Dendritic cell treated with granulocyte-macrophage colony-stimulating factor and Interleukin-4, amounts not matched to agents 40 ng/mL and 50 ng/mL, for 4 days (primary cell): ENCODE results near the gene ASCC1.

Source experiments
- H3K27ac Mint-ChIP-seq: one replicate; pipeline ENCODE4 v1.8.0; 2022; ENCODE audit warnings: mild to moderate bottlenecking, mixed read lengths
- H3K27me3 Mint-ChIP-seq: one replicate; pipeline ENCODE4 v1.8.0; 2022; ENCODE audit warnings: mild to moderate bottlenecking, mixed read lengths
- H3K36me3 Mint-ChIP-seq: one replicate; pipeline ENCODE4 v1.8.0; 2022; ENCODE audit warnings: low read depth, mixed read lengths
- H3K4me1 Mint-ChIP-seq: one replicate; pipeline ENCODE4 v1.8.0; 2022; ENCODE audit warnings: low read depth, mixed read lengths
- H3K4me3 Mint-ChIP-seq: one replicate; pipeline ENCODE4 v1.8.0; 2022; ENCODE audit warnings: mild to moderate bottlenecking, moderate library complexity, mixed read lengths
- H3K9me3 Mint-ChIP-seq: one replicate; pipeline ENCODE4 v1.8.0; 2022; ENCODE audit warnings: mixed read lengths
- intact Hi-C: fragments of 100-400 bp; cut with micrococcal nuclease; formaldehyde crosslinking; loops from one replicate; pipeline ENCODE4 v1.15.0; 2022

The ASCC1 gene

DNA sequence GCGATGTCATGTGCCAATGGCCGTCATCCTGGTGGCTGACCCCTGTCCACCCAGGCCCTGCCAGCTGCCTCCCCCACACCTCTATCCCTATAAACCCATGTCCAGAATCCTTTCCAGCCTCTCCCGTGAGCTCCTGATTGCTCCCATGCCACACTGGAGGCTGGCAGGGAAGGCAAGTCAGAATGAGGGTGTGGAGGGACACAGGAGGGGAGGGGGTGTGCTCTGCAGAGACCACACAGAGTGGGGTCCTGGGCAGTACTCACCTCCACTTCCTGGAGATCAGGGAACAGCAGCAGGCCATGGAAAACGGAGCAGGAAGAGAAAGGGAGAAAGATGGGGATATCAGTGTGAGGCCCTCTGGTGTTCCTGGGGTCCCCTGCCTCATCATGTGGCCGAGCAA is 143.4 kb downstream of the ASCC1 start:
- Mint-ChIP-seq H3K4me1 (no peaks in the 10 kb centered on the region), H3K9me3 (no peaks in the 10 kb centered on the region), H3K27me3 (peaks cover 18% of the 10 kb centered on the region), H3K36me3 (no peaks in the 10 kb centered on the region), H3K27ac (no peak overlapping the region), H3K4me3 (no peak overlapping the region)
- intact Hi-C loops: no loop called here

DNA sequence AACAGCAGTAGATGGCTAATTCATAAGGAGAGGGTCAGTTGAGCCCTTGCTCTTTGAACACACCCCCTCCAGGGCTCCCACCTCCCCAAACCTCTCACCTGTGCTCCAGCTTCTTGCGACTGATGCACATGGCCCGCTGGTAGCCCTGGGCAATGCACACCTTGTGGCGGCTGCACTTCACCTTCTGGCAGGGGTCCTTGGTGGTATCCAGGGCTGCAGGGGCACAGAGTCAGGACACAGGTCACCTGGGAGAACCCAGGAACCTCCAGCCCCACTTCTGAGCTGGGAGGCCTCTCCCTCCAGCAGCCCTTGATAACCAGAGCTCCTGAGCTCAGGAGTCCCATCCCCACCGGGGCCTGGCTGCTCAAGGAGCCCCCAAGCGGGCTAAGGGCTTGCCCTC is 144.0 kb downstream of the ASCC1 start:
- Mint-ChIP-seq H3K9me3 (no peaks in the 10 kb centered on the region), H3K4me3 (no peak overlapping the region), H3K27ac (no peak overlapping the region), H3K4me1 (no peaks in the 10 kb centered on the region), H3K36me3 (no peaks in the 10 kb centered on the region), H3K27me3 (peaks cover 18% of the 10 kb centered on the region)
- intact Hi-C loops: no loop called here

DNA sequence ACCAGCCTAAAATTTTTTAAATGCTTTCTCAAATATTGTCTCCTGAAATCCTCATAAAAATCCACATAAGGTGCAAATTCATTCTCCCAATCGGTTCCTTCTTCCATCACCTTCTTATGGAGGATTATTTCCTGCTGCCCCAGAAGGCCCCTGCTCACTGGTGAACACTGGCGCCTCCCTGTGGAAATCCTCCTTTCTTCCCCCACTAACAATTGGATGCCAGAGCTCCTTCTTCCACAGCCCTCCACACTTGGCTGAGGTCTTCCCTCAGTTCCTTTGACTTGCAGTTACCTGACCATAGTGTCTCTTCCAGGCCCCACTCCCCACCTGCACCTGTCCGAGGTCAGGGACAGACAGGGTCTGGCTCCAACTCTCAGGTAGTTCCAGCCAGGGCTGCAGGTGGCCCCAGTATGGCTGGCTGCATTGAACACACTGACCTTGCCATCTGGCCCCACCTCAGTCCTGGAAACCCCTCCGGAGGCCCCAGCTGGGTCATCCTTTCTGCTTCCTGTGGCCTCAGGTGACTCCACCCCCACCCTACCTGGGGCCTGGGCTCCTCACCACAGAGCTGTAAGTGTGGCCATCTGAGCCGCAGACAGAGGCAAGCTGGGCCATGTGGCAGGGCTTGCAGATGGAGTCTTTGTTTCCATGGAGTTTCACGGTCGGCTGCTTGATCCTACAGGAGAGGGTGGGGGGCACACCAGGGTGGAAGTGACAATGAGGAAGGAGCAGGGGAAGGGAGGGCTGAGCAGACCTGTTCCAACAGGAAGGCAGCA is 146.1 kb downstream of the ASCC1 start:
- H3K4me1 Mint-ChIP-seq: no peaks in the 10 kb centered on the region
- H3K27me3 Mint-ChIP-seq: peaks cover 13% of the 10 kb centered on the region
- H3K36me3 Mint-ChIP-seq: no peaks in the 10 kb centered on the region
- H3K4me3 Mint-ChIP-seq: no peak overlapping the region
- intact Hi-C loops: no loop called here
- no peak overlapping the region for H3K27ac Mint-ChIP-seq
- H3K9me3 Mint-ChIP-seq: no peaks in the 10 kb centered on the region

DNA sequence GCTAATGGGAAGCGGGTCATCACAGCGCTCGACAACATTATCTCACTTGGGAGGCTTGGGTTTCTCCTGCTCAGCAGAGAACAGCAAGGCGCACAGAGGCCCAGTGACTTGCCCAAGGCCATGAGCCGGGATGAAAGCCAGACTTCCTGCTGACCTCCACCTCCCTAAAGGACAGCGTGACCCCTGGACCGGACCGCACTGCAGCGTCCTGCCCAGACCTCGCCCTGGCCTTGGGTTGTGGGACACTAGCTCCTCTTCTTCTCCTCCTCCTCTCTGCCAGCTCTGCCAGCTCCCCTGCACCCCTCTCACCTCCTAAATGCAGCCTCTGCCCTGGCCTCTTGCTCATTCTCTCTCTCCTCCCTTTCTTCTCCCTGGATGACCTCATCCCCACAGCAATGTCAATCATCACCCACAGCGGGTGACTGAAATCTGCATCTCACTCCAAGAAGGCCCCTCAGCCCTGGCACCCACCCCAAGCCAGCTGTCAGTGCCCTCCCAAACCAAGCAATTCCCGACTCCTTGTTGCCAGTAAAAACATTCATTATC is 147.1 kb downstream of the ASCC1 start:
- no peaks in the 10 kb centered on the region for H3K36me3 Mint-ChIP-seq
- peaks cover 9% of the 10 kb centered on the region for H3K27me3 Mint-ChIP-seq
- no peaks in the 10 kb centered on the region for H3K9me3 Mint-ChIP-seq

DNA sequence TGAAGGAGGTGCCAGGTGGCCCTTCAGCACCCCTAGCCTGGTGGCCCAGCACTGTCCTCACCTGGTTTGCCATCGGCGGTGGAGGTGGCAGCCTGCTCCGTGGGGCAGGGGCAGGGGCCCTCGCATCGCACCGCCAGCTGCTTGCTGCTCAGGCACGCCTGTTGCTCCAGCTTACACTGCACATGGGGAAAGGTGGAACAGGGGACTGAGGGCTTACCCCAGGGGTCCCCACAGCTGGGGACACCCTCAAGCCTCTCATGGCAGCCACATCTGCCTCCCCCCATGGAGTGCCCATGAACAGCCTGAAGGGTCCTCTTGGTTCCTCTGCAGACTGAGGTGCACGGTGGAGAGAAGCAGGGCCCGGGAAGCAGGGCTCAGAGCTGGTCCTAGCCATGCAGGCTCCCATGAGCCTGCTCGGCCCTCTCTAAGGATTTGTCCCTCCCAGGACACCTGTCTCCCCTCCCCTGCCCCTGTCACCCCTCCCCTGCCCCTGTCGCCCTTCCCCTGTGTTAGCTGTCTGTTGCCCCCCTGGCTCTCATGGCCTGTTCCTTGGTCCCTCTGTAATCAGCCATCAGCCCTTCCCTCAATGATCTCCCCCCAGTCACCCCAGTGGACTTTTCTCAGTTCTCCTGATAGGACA is 147.8 kb downstream of the ASCC1 start:
- Mint-ChIP-seq H3K27ac (no peak overlapping the region), H3K4me1 (no peaks in the 10 kb centered on the region), H3K36me3 (no peaks in the 10 kb centered on the region), H3K27me3 (peaks cover 4% of the 10 kb centered on the region), H3K4me3 (no peak overlapping the region), H3K9me3 (no peaks in the 10 kb centered on the region)
- intact Hi-C loops: no loop called here

More for the DNA sequence above, 147.1 kb downstream of the ASCC1 start:
- intact Hi-C loops: no loop called here
- Mint-ChIP-seq H3K4me1 (no peaks in the 10 kb centered on the region), H3K4me3 (no peak overlapping the region), H3K27ac (no peak overlapping the region)

DNA sequence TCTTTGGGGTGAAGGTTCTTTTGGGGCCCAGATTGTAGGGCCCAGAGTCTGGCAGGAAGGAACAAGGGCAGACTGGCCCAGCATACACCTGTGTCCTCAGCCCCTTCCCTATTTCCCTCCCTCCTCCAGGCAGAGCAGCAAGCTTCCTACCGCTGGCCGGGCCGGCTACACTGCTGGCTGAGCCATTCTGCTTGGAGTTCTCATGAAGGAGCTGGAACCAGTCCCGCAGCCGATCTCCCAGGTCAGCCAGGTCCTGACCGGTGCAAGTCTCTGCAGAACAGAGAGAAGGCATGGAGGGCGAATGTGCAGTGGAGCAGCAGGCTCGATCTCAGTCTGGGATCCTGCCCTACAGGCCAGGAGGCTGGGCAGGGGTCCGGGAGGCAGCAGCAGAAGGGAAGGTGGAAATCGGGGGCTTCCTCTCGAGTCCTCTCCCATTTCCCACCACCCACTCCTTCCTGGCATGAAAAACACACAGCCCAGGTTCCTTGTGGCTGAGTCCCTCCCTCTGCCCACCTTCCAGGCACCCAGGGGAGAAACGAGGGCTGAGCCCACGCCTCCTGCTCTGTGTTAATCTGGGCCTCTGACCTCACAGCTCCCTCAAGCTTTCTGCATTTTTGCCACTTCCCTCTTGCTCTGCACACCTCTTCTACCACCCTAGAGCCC is 148.5 kb downstream of the ASCC1 start:
- no peaks in the 10 kb centered on the region for H3K9me3 Mint-ChIP-seq
- no peaks in the 10 kb centered on the region for H3K36me3 Mint-ChIP-seq
- H3K4me1 Mint-ChIP-seq: no peaks in the 10 kb centered on the region
- H3K27me3 Mint-ChIP-seq: peaks cover 2% of the 10 kb centered on the region
- H3K27ac Mint-ChIP-seq: no peak overlapping the region
- no peak overlapping the region for H3K4me3 Mint-ChIP-seq
- intact Hi-C loops: no loop called here

DNA sequence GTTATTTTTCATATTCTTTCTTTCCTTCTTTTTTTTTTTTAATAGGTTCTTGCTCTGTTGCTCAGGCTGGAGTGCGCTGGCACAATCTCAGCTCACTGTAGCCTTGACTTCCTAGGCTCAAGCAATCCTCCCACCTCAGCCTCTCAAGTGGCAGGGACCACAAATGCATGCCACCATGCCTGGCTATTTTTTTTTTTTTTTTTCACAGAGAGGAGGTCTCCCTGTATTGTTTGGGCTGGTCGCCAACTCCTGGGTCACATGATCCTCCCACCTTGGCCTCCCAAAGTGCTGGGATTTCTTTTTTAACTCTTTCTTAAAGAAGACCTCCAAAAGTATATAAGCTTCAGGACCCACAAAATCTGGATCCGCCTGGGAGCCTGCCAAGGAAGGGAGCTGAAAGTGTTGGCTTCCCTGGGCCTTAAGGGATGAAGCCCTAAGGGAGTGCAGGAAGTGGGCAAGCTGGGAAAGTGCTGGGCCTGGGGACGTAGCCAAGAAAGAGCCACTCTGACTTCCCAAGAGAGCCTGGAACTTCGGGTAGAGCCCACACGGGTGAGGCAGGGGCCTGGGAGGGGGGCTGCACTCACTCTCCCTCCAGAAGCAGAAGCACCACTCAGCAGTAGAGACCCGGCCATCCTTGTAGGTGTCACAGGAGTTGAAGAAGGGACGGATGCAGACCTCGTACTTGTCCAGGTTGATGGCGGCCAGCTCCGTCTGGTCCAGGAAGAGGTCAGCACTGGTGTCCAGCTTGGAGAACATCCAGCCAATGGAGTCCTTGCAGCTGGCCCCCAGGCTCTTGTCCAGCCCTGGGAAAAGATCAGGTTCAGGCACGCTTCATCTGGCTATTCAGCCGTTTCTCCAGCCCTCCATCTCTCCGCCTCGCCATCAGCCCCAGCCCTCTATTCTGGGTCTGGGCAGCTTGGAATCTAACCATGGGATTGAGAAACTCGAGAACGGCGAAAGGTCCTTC is 149.5 kb downstream of the ASCC1 start:
- Mint-ChIP-seq H3K27me3 (peaks cover 3% of the 10 kb centered on the region), H3K36me3 (no peaks in the 10 kb centered on the region), H3K4me1 (no peaks in the 10 kb centered on the region), H3K4me3 (no peak overlapping the region), H3K9me3 (no peaks in the 10 kb centered on the region), H3K27ac (no peak overlapping the region)
- intact Hi-C loops: no loop called here

DNA sequence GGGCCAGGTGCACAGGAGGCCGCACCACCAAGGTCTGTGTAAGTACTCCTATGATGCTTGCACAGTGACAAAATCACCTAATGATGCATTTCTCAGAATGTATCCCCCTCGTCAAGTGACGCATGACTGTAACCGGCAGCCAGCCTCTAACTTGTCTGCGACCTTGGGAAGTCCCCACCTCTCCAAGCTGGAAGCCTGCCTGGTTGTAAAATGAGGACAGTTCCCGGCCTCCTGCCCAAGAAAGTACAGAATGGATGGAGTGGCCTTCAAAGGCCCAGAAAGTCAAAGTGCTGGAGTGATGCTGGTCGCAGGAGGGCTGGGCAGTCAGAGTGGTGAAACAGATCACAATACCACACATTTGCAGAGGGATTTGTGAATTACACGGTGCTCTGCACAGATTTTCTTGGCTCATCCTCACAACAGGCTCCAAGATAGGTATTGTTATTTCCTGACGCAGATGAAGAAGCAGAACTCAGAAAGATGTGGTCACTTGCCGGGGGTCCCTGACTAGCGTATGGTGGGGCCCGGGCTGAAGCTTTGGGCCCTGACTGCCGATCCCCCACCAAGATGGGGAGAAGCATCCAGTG is 150.5 kb downstream of the ASCC1 start:
- H3K27me3 Mint-ChIP-seq: peaks cover 4% of the 10 kb centered on the region
- no peaks in the 10 kb centered on the region for H3K4me1 Mint-ChIP-seq
- no peak overlapping the region for H3K4me3 Mint-ChIP-seq
- intact Hi-C loops: no loop called here
- no peaks in the 10 kb centered on the region for H3K36me3 Mint-ChIP-seq
- H3K27ac Mint-ChIP-seq: no peak overlapping the region
- no peaks in the 10 kb centered on the region for H3K9me3 Mint-ChIP-seq

DNA sequence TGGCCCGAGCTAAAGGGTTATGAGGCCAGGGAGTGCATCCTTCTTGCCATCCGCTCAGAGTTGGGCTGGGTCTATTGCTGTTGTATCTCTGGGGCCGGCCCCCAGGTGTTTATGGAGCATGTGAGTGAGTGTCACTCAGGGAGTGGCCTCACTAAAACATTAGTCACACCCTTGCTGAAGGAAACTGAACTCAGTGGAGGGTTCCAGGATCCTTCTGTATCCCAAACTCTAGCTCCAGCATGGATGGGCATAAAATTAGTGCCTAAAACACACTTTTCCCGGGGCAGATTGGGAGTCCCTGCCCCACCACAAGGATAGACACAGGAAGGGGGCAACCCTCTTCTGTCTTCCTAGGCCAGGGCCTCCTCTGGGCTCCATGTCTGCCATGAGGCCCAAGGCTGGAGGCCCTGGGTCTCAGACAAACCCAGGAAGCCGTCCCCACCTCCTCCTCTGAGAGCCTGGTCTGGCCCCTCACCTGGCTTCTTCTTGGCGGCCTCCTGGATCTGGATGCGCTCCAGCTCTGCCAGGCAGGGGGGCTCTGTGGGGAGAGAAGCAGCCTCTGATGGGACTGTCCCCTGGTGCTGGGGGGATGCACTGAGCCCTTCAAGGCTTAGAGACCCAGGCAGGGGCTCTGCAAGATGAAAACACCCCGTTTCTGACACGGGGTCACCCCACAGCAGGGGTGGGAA is 152.2 kb downstream of the ASCC1 start:
- Mint-ChIP-seq H3K36me3 (no peaks in the 10 kb centered on the region), H3K4me1 (no peaks in the 10 kb centered on the region), H3K9me3 (no peaks in the 10 kb centered on the region), H3K27ac (no peak overlapping the region), H3K4me3 (no peak overlapping the region), H3K27me3 (peaks cover 14% of the 10 kb centered on the region)
- intact Hi-C loops: no loop called here

DNA sequence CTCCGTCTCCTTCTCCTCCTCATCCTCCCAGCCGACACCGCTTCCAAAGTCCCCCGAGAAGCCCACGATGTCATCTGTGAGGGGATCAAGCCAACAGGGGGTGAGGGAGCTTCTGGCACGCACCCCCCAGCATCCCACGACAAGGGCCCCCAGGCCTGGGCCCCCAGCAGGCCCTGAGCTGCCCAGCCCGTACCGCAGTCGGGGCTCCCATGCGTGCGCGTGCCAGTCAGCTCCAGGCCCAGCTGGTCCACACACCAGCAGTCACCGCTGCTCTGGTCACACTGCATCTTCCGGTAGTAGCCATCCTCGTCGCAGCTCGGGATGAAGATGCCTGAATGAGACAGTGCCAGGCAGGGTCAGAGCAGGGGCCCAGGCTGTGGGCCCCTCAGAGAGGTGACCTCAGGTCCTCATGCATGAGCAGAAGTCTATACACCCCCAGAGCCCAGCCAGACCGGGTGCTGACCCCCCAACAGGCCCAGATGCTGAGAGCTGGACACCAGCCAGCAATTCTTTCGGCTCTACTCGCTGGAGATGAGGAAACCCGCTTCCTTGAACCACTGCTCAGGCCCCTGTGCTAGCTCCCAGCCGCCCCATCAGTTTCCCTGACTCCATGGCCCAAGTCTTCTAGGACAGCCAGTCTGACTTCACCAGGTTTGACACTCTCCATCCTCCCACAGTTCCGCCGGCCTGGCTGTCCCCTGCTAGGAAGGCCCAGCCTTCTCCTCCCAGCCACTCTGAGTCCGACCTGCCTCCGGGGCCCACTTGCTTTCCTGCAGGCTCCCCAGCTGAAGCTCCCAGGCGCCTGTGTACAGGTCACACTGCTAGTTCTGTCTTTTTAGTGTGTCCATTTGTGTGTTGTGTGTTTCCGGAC is 153.0 kb downstream of the ASCC1 start:
- H3K27ac Mint-ChIP-seq: no peak overlapping the region
- H3K9me3 Mint-ChIP-seq: no peaks in the 10 kb centered on the region
- intact Hi-C loops: no loop called here
- no peaks in the 10 kb centered on the region for H3K36me3 Mint-ChIP-seq
- peaks cover 14% of the 10 kb centered on the region for H3K27me3 Mint-ChIP-seq
- H3K4me3 Mint-ChIP-seq: no peak overlapping the region
- no peaks in the 10 kb centered on the region for H3K4me1 Mint-ChIP-seq

DNA sequence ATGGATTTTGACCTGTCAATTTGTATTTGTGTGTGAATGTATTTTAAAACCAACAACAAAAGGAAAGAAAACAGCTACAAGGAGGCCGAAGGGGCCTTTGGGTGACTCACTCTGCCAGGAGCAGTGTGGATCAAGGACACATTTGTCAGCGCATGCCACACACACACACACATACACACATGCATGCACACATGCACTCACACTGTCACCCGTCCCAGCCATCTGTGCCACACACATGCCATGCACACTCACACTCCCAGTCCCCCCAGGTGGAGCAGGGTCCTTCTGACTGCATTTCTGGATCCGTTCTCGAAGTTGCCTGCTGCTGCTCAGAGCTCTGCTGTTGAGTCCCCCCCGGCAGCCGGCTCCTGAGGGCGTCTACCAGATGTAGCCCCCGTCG is 153.7 kb downstream of the ASCC1 start:
- no peak overlapping the region for H3K4me3 Mint-ChIP-seq
- H3K9me3 Mint-ChIP-seq: no peaks in the 10 kb centered on the region
- H3K27me3 Mint-ChIP-seq: peaks cover 14% of the 10 kb centered on the region
- H3K4me1 Mint-ChIP-seq: no peaks in the 10 kb centered on the region
- no peaks in the 10 kb centered on the region for H3K36me3 Mint-ChIP-seq
- intact Hi-C loops: no loop called here
- no peak overlapping the region for H3K27ac Mint-ChIP-seq

DNA sequence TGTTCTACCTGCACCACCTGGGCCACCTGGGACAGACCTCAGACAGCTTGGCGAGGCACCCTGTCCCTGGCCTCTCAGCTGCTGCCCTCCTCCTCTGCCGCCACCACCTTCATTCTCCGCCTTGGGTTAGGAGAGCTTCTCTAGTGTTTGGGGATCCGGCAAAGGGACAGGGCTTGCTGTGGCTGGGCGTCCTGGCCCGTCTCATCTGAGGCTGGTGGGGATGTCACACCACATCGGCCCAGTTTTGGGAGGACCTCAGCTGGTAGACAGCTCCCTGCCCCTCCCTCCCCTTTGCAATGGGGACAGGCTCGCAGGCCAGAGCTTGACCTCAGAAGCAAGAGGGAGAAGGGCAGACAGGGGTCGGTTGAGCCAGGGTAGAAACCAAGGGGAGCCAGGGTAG is 154.1 kb downstream of the ASCC1 start:
- no peaks in the 10 kb centered on the region for H3K36me3 Mint-ChIP-seq
- peaks cover 14% of the 10 kb centered on the region for H3K27me3 Mint-ChIP-seq
- intact Hi-C loops: no loop called here
- no peak overlapping the region for H3K27ac Mint-ChIP-seq
- H3K4me3 Mint-ChIP-seq: no peak overlapping the region
- no peaks in the 10 kb centered on the region for H3K4me1 Mint-ChIP-seq
- no peaks in the 10 kb centered on the region for H3K9me3 Mint-ChIP-seq
